ENCODE results near the gene GLIS1. TPM values are rescaled to one million over a fixed set of nuclear protein-coding genes. Genes with fewer than 3 reads are reported as not detected.

Gene GLIS1
- total RNA-seq, 1 donor from 2014 or later: not detected

- Mint-ChIP-seq H3K27ac (ENCODE audit: unreplicated experiment) (no peak overlapping the region), H3K36me3 (ENCODE audit: low read depth, unreplicated experiment) (no peaks in the 10 kb centered on the region), H3K4me1 (ENCODE audit: unreplicated experiment) (no peaks in the 10 kb centered on the region), H3K4me3 (ENCODE audit: unreplicated experiment) (no peak overlapping the region), H3K9me3 (ENCODE audit: unreplicated experiment) (no peaks in the 10 kb centered on the region), H3K27me3 (ENCODE audit: unreplicated experiment) (peaks cover 7% of the 10 kb centered on the region)
- TF ChIP-seq CTCF (IDR thresholded peaks at IDR 0.05; ENCODE audit: unreplicated experiment): no peak
- DNase-seq (ENCODE audit: low spot score): no peak
Measured at GRCh38 chr1:53552146-53552861, 186.7 kb downstream of the GLIS1 start.

- no peak for TF ChIP-seq CTCF (IDR thresholded peaks at IDR 0.05; ENCODE audit: unreplicated experiment)
- Mint-ChIP-seq H3K9me3 (ENCODE audit: unreplicated experiment) (no peaks in the 10 kb centered on the region), H3K36me3 (ENCODE audit: low read depth, unreplicated experiment) (no peaks in the 10 kb centered on the region), H3K27me3 (ENCODE audit: unreplicated experiment) (peaks cover 7% of the 10 kb centered on the region), H3K4me1 (ENCODE audit: unreplicated experiment) (no peaks in the 10 kb centered on the region), H3K4me3 (ENCODE audit: unreplicated experiment) (no peak overlapping the region), H3K27ac (ENCODE audit: unreplicated experiment) (no peak overlapping the region)
- no peak for DNase-seq (ENCODE audit: low spot score)
Measured at GRCh38 chr1:53551428-53551995, 187.5 kb downstream of the GLIS1 start.

- H3K4me3 Mint-ChIP-seq (ENCODE audit: unreplicated experiment): no peak overlapping the region
- H3K27me3 Mint-ChIP-seq (ENCODE audit: unreplicated experiment): peaks cover 10% of the 10 kb centered on the region
- no peak overlapping the region for H3K27ac Mint-ChIP-seq (ENCODE audit: unreplicated experiment)
- no peak for DNase-seq (ENCODE audit: low spot score)
- no peaks in the 10 kb centered on the region for H3K4me1 Mint-ChIP-seq (ENCODE audit: unreplicated experiment)
- no peaks in the 10 kb centered on the region for H3K36me3 Mint-ChIP-seq (ENCODE audit: low read depth, unreplicated experiment)
- TF ChIP-seq CTCF (IDR thresholded peaks at IDR 0.05; ENCODE audit: unreplicated experiment): no peak
- no peaks in the 10 kb centered on the region for H3K9me3 Mint-ChIP-seq (ENCODE audit: unreplicated experiment)
Measured at GRCh38 chr1:53550201-53550741, 188.7 kb downstream of the GLIS1 start.

- H3K4me3 Mint-ChIP-seq (ENCODE audit: unreplicated experiment): no peak overlapping the region
- no peaks in the 10 kb centered on the region for H3K9me3 Mint-ChIP-seq (ENCODE audit: unreplicated experiment)
- DNase-seq (ENCODE audit: low spot score): no peak
- no peaks in the 10 kb centered on the region for H3K36me3 Mint-ChIP-seq (ENCODE audit: low read depth, unreplicated experiment)
- TF ChIP-seq CTCF (IDR thresholded peaks at IDR 0.05; ENCODE audit: unreplicated experiment): no peak
- H3K27me3 Mint-ChIP-seq (ENCODE audit: unreplicated experiment): peaks cover 14% of the 10 kb centered on the region
- no peak overlapping the region for H3K27ac Mint-ChIP-seq (ENCODE audit: unreplicated experiment)
- no peaks in the 10 kb centered on the region for H3K4me1 Mint-ChIP-seq (ENCODE audit: unreplicated experiment)
Measured at GRCh38 chr1:53549781-53550180, 189.2 kb downstream of the GLIS1 start.

- no peaks in the 10 kb centered on the region for H3K36me3 Mint-ChIP-seq (ENCODE audit: low read depth, unreplicated experiment)
- no peaks in the 10 kb centered on the region for H3K4me1 Mint-ChIP-seq (ENCODE audit: unreplicated experiment)
- H3K4me3 Mint-ChIP-seq (ENCODE audit: unreplicated experiment): no peak overlapping the region
- H3K9me3 Mint-ChIP-seq (ENCODE audit: unreplicated experiment): no peaks in the 10 kb centered on the region
- no peak for DNase-seq (ENCODE audit: low spot score)
- H3K27ac Mint-ChIP-seq (ENCODE audit: unreplicated experiment): no peak overlapping the region
- no peak for TF ChIP-seq CTCF (IDR thresholded peaks at IDR 0.05; ENCODE audit: unreplicated experiment)
- peaks cover 14% of the 10 kb centered on the region for H3K27me3 Mint-ChIP-seq (ENCODE audit: unreplicated experiment)
Measured at GRCh38 chr1:53549287-53549686, 189.7 kb downstream of the GLIS1 start.
